ENCODE results near the gene CDC42BPB.

- TF ChIP-seq CTCF (IDR thresholded peaks at IDR 0.05; ENCODE audit: low read depth, low read length, poor library complexity, severe bottlenecking) (no peak), EZH2phosphoT487 (IDR thresholded peaks at IDR 0.05; ENCODE audit: borderline replicate concordance, low read length) (no peak)
Measured at GRCh38 chr14:103029936-103030335, 27.4 kb downstream of the CDC42BPB start.

All from DOHH2 (cell line).